ENCODE results near the gene ALS2.
"Not testable (repeated sequence)": the region's sequence is repeated elsewhere in the genome, so short reads cannot be mapped to it uniquely, and the experiment has no call there.

ALS2 gene

GRCh38 chr2:201671205-201671604, 109.5 kb downstream of the ALS2 start:
- not testable (repeated sequence) for DNase-seq

GRCh38 chr2:201669865-201670264, 110.9 kb downstream of the ALS2 start:
- DNase-seq, result no peak

- DNase-seq, result no peak
These were observed 112.3 kb downstream of the ALS2 start for GRCh38 chr2:201668402-201668910.

GRCh38 chr2:201664334-201664733, 116.4 kb downstream of the ALS2 start:
- no peak for DNase-seq

GRCh38 chr2:201661366-201661765, 119.4 kb downstream of the ALS2 start:
- no peak for DNase-seq

- DNase-seq, result no peak
These were observed 120.3 kb downstream of the ALS2 start for GRCh38 chr2:201660293-201660895.

GRCh38 chr2:201656740-201657139, 124.0 kb downstream of the ALS2 start:
- DNase-seq, result no peak

GRCh38 chr2:201656102-201656501, 124.6 kb downstream of the ALS2 start:
- no peak for DNase-seq

- no peak for DNase-seq
These were observed 125.9 kb downstream of the ALS2 start for GRCh38 chr2:201654616-201655384.

- DNase-seq, result no peak
These were observed 127.5 kb downstream of the ALS2 start for GRCh38 chr2:201653221-201653620.
